ENCODE results near the gene SPATA31D4.

DNA sequence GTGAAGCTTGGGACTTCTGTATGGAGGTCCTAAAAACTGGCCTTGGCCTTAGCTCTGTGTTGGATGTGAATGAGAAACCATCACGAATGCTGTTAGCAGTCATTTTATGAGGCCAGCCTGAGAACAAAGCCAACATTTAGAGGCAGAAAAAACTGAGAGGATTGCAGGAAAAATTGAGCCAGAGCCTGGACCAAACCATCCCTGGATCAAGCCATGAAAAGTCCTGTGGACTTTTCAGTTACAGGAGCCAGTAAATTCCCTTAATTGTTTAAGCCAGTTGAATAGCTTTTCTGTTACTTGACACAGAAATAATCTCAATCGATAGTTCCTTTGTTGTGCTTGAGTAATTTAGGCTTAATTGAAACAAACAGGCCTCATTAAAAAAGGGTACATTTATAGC, 42.6 kb upstream of the SPATA31D4 start:
- TF ChIP-seq, protein P1, sequence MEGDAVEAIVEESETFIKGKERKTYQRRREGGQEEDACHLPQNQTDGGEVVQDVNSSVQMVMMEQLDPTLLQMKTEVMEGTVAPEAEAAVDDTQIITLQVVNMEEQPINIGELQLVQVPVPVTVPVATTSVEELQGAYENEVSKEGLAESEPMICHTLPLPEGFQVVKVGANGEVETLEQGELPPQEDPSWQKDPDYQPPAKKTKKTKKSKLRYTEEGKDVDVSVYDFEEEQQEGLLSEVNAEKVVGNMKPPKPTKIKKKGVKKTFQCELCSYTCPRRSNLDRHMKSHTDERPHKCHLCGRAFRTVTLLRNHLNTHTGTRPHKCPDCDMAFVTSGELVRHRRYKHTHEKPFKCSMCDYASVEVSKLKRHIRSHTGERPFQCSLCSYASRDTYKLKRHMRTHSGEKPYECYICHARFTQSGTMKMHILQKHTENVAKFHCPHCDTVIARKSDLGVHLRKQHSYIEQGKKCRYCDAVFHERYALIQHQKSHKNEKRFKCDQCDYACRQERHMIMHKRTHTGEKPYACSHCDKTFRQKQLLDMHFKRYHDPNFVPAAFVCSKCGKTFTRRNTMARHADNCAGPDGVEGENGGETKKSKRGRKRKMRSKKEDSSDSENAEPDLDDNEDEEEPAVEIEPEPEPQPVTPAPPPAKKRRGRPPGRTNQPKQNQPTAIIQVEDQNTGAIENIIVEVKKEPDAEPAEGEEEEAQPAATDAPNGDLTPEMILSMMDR (conservative IDR thresholded peaks at IDR 0.05; ENCODE audit: low read length), result no peak
- no peak for TF ChIP-seq EZH2phosphoT487 (IDR thresholded peaks at IDR 0.05; ENCODE audit: borderline replicate concordance, low read depth, low read length)
